WTC11 (cell line): ENCODE data around the gene GIPC2.

ENCODE experiments used
- CTCF ChIP-seq: fragments of 200-600 bp; IDR thresholded peaks from 2 replicates; pipeline ENCODE4 v1.8.0; 2022; ENCODE audit warnings: antibody characterized with exemption
- FOXP1 ChIP-seq: sonication (generic); formaldehyde crosslinking; IDR thresholded peaks from 2 replicates; pipeline ENCODE4 v1.8.0; 2022; ENCODE audit warnings: missing genetic modification reagents, mild to moderate bottlenecking, moderate library complexity, borderline replicate concordance
- GRHL2 ChIP-seq: fragments of 250-450 bp; sonication (Bioruptor Pico); IDR thresholded peaks from 2 replicates; pipeline ENCODE4 v1.8.0; 2022; ENCODE audit warnings: mild to moderate bottlenecking, moderate library complexity; ENCODE audit not compliant: insufficient replicate concordance, severe bottlenecking
- IRF2 ChIP-seq: sonication (generic); formaldehyde crosslinking; IDR thresholded peaks from 2 replicates; pipeline ENCODE4 v1.8.0; 2022; ENCODE audit warnings: low read depth, missing genetic modification reagents, borderline replicate concordance
- KAT7 ChIP-seq: sonication (generic); formaldehyde crosslinking; IDR thresholded peaks from 2 replicates; pipeline ENCODE4 v1.8.1; 2023; ENCODE audit warnings: missing genetic modification reagents, mild to moderate bottlenecking, borderline replicate concordance
- NFE2L1 ChIP-seq: sonication (generic); formaldehyde crosslinking; IDR thresholded peaks from 2 replicates; pipeline ENCODE4 v1.8.1; 2023; ENCODE audit warnings: missing genetic modification reagents
- TP53 ChIP-seq: sonication (generic); formaldehyde crosslinking; IDR thresholded peaks from 2 replicates; pipeline ENCODE4 v1.8.1; 2023; ENCODE audit warnings: mild to moderate bottlenecking, missing genetic modification reagents
- USF1 ChIP-seq: sonication (generic); formaldehyde crosslinking; IDR thresholded peaks from 2 replicates; pipeline ENCODE4 v1.8.0; 2022; ENCODE audit warnings: mild to moderate bottlenecking, missing genetic modification reagents
- ZNF121 ChIP-seq: sonication (generic); formaldehyde crosslinking; IDR thresholded peaks from 2 replicates; pipeline ENCODE4 v1.8.0; 2023; ENCODE audit warnings: missing genetic modification reagents
- ZNF425 ChIP-seq: fragments of 250-450 bp; sonication (Bioruptor Pico); conservative IDR thresholded peaks from 2 replicates; pipeline ENCODE4 v1.9.0; 2021; ENCODE audit warnings: mild to moderate bottlenecking
- ZNF532 ChIP-seq: fragments of 250-450 bp; sonication (Bioruptor Pico); IDR thresholded peaks from 2 replicates; pipeline ENCODE4 v1.9.0; 2021; ENCODE audit warnings: mild to moderate bottlenecking, borderline replicate concordance

GRCh38 chr1:78070210-78070609 is 24.4 kb downstream of the GIPC2 start:
- TF ChIP-seq USF1 (CRISPR knock-in tag) (no peak), CTCF (no peak), FOXP1 (CRISPR knock-in tag) (no peak), NFE2L1 (no peak), KAT7 (CRISPR knock-in tag) (no peak), ZNF121 (CRISPR knock-in tag) (no peak), ZNF532 (no peak), IRF2 (CRISPR knock-in tag) (no peak), ZNF425 (CRISPR knock-in tag) (no peak), GRHL2 (CRISPR knock-in tag) (no peak), TP53 (CRISPR knock-in tag) (no peak)
